Measurements from ENCODE around the gene RNF223. TPM values are rescaled to one million over a fixed set of nuclear protein-coding genes. Genes with fewer than 3 reads are reported as not detected.

RNF223 gene
- polyA plus RNA-seq, 1 experiment: not detected

DNA sequence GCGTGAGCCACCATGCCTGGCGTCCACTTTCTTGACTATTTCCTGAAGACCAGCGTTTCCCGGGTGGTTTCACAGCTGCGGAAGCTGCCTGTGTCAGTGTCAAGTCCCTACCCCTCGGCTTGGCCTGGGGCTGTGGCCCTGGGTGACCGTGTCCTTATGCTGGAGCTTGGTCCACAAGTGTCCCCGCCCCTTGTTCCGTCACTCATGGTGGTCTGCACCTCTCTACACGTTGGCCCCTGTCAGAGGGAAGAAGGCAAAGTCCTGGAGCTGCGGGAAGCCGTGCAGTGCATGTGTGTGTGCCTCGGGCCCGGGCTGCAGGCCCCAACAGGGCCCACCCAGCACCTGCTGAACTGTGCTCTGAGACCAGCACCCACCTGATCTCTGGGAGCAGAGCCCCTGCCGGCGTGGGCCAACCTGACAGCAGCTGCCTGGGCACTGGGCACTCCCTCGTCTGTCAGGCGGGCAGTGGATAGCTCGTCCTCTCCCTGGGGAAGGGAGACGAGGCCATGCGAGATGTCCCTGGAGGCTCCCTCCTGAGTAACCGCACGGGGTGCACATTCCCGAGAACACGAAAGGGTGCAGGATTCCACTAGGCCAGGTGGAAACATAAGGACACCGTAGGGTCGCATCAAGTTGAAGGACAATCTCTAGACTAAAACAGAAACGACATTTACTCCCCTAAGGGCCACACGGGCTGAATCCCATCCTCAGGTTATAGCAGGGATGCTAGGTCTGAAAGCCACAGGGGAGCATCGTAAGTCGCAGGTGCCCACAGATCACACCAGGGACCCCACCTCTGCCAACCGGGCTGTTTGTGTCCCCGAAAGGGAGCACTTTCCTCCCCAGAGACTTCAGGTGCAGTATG is 44.1 kb upstream of the RNF223 start:
- H3K27me3 ChIP-seq (ENCODE audit: control insufficient read depth, insufficient read depth, low read length): peaks cover 16% of the 10 kb centered on the region
- DNase-seq (ENCODE audit: low read depth, low spot score): no peak
- H3K4me3 ChIP-seq (ENCODE audit: low read depth, low read length): no peak overlapping the region
- TF ChIP-seq, protein P1, sequence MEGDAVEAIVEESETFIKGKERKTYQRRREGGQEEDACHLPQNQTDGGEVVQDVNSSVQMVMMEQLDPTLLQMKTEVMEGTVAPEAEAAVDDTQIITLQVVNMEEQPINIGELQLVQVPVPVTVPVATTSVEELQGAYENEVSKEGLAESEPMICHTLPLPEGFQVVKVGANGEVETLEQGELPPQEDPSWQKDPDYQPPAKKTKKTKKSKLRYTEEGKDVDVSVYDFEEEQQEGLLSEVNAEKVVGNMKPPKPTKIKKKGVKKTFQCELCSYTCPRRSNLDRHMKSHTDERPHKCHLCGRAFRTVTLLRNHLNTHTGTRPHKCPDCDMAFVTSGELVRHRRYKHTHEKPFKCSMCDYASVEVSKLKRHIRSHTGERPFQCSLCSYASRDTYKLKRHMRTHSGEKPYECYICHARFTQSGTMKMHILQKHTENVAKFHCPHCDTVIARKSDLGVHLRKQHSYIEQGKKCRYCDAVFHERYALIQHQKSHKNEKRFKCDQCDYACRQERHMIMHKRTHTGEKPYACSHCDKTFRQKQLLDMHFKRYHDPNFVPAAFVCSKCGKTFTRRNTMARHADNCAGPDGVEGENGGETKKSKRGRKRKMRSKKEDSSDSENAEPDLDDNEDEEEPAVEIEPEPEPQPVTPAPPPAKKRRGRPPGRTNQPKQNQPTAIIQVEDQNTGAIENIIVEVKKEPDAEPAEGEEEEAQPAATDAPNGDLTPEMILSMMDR (IDR thresholded peaks at IDR 0.05; ENCODE audit: low read depth, low read length): no peak
- CTCF ChIA-PET: no interaction called here
- peaks cover 9% of the 10 kb centered on the region for H3K9me3 ChIP-seq (ENCODE audit: control insufficient read depth, insufficient read depth, low read length)
- H3K27ac ChIP-seq (ENCODE audit: low read depth, low read length): no peak overlapping the region
- POLR2A ChIA-PET: no interaction called here

GRCh38 chr1:1117469-1117831 is 43.3 kb upstream of the RNF223 start:
- Histone ChIP-seq H3K9me3 (ENCODE audit: control insufficient read depth, insufficient read depth, low read length) (peaks cover 17% of the 10 kb centered on the region), H3K27ac (ENCODE audit: low read depth, low read length) (no peak overlapping the region), H3K4me3 (ENCODE audit: low read depth, low read length) (no peak overlapping the region), H3K27me3 (ENCODE audit: control insufficient read depth, insufficient read depth, low read length) (peaks cover 16% of the 10 kb centered on the region)
- ChIA-PET POLR2A (no interaction called here), CTCF (interaction anchor here (1.3 kb wide), 1 partner anchor 133 kb away, joined by 3 read pairs; no protein-coding TSS in a partner anchor)
- TF ChIP-seq, protein P1 (IDR thresholded peaks at IDR 0.05; ENCODE audit: low read depth, low read length): no peak
- no peak for DNase-seq (ENCODE audit: low read depth, low spot score)

- CTCF ChIA-PET: interaction anchor here (0.7 to 1.3 kb wide), 2 partner anchors 13 to 132 kb away, joined by 3 read pairs; no protein-coding TSS in a partner anchor
- peaks cover 20% of the 10 kb centered on the region for H3K9me3 ChIP-seq (ENCODE audit: control insufficient read depth, insufficient read depth, low read length)
- H3K4me3 ChIP-seq (ENCODE audit: low read depth, low read length): peak overlapping the region; percentile 60
- H3K27ac ChIP-seq (ENCODE audit: low read depth, low read length): no peak overlapping the region
- POLR2A ChIA-PET: no interaction called here
- DNase-seq (ENCODE audit: low read depth, low spot score): no peak
- TF ChIP-seq, protein P1 (IDR thresholded peaks at IDR 0.05; ENCODE audit: low read depth, low read length): no peak
- H3K27me3 ChIP-seq (ENCODE audit: control insufficient read depth, insufficient read depth, low read length): peaks cover 16% of the 10 kb centered on the region
These were observed 42.8 kb upstream of the RNF223 start for GRCh38 chr1:1116701-1117468.

DNA sequence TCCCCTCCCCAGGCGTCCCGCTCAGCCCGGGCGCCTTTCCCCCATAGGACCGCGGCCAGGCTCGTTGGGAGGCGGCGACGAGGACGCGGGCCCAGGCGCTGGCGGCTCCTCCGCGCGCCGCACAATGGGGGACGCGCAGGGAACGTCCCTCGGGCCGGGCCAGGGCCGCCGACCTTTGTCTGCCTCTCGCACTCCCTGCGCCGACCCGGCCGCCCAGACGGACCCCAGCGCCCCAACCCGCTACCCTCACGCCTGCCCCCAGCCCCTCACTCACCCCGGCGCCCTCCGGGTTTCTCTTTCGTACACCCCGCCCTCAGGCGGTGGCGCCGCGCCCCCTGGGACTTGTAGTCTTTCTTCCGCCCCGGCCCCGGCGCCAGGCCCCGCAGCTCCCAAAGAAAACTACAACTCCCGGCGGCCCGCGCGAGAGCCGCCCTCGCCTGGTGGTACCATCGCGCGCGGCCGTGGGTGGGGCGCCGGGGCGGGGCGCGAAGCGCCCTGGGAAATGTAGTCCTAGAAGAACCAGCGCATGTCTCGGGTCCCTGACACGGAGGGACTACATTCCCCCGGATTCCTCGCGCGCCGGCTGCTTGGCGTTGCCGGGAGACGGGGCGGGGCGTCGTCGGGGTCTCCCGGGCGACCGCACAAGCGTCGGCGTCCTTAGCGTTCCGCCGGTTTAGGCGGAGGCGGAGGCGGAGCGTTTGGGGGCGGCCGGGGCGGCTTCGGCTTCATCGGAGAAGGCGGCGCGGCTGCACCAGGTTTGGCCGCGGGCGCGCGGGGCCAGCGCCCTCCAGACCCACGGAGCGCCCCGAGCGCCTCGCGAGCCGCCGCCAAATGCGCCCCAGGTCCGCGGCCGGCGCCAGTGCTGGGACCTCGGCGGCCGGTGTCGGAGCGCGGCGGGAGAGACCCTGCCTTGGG is 41.9 kb upstream of the RNF223 start, which contains the start of gene C1orf159:
Gene C1orf159, minus strand, starts transcription at position 304 of the 915 bp plus-strand sequence. CDS start 24,546 bp downstream, outside the sequence.
- H3K4me3 ChIP-seq (ENCODE audit: low read depth, low read length): peak within 1 kb of the TSS; percentile 71
- ChIA-PET POLR2A (interaction anchor here (1.0 kb wide), 1 partner anchor 37 kb away, joined by 3 read pairs; no protein-coding TSS in a partner anchor), CTCF (interaction anchor here (1.3 kb wide), 1 partner anchor 132 kb away, joined by 3 read pairs; no protein-coding TSS in a partner anchor)
- peaks cover 20% of the 10 kb centered on the region for H3K9me3 ChIP-seq (ENCODE audit: control insufficient read depth, insufficient read depth, low read length)
- peak; percentile 89 for DNase-seq (ENCODE audit: low read depth, low spot score)
- peaks cover 16% of the 10 kb centered on the region for H3K27me3 ChIP-seq (ENCODE audit: control insufficient read depth, insufficient read depth, low read length)
- TF ChIP-seq, protein P1 (IDR thresholded peaks at IDR 0.05; ENCODE audit: low read depth, low read length): no peak
- no peak within 1 kb of the TSS for H3K27ac ChIP-seq (ENCODE audit: low read depth, low read length)
